Astrocyte (in vitro differentiated cells and primary cell): ENCODE data around the gene OLFML2B. TPM values are rescaled to one million over a fixed set of nuclear protein-coding genes. Genes with fewer than 3 reads are reported as not detected.

ENCODE experiments used
- DNase-seq: peaks from one replicate; pipeline ENCODE4 v3.0.0-alpha.2; 2010; ENCODE audit warnings: low read depth
- FAIRE-seq: peaks from 2 replicates; lab custom pipeline; 2011; peaks lifted over from hg19 to GRCh38; lab: Jason Lieb, UNC
- H2AFZ ChIP-seq: 2 replicates; pipeline ENCODE4 v1.6.0; 2012; ENCODE audit warnings: low read depth, low read length, inconsistent platforms
- H3K27ac ChIP-seq: 2 replicates; pipeline ENCODE4 v1.5.1; 2011; ENCODE audit warnings: low read depth, low read length, inconsistent platforms
- H3K27me3 ChIP-seq: 2 replicates; pipeline ENCODE4 v1.6.0; 2011; ENCODE audit warnings: low read length, inconsistent platforms; ENCODE audit not compliant: insufficient read depth
- H3K36me3 ChIP-seq: 2 replicates; pipeline ENCODE4 v1.5.1; 2011; ENCODE audit warnings: low read length, inconsistent platforms; ENCODE audit not compliant: insufficient read depth
- H3K4me1 ChIP-seq: 2 replicates; pipeline ENCODE4 v1.5.1; 2011; ENCODE audit warnings: low read length, inconsistent platforms; ENCODE audit not compliant: insufficient read depth
- H3K4me2 ChIP-seq: 2 replicates; pipeline ENCODE4 v1.6.0; 2012; ENCODE audit warnings: low read length, inconsistent platforms
- H3K4me3 ChIP-seq: 2 replicates; pipeline ENCODE4 v1.5.1; 2011; ENCODE audit warnings: low read depth, mild to moderate bottlenecking, low read length, inconsistent platforms; ENCODE audit not compliant: insufficient read depth
- H3K79me2 ChIP-seq: 2 replicates; pipeline ENCODE4 v1.6.0; 2012; ENCODE audit warnings: mild to moderate bottlenecking, low read length, inconsistent platforms; ENCODE audit not compliant: insufficient read depth
- H3K9ac ChIP-seq: 2 replicates; pipeline ENCODE4 v1.6.0; 2012; ENCODE audit warnings: mild to moderate bottlenecking, low read length, inconsistent platforms
- H3K9me3 ChIP-seq: 2 replicates; pipeline ENCODE4 v1.5.1; 2012; ENCODE audit warnings: low read depth, mild to moderate bottlenecking, low read length, inconsistent platforms; ENCODE audit not compliant: insufficient read depth
- H4K20me1 ChIP-seq: 2 replicates; pipeline ENCODE4 v1.6.0; 2012; ENCODE audit warnings: low read length, inconsistent platforms; ENCODE audit not compliant: insufficient read depth
- H3K27ac Mint-ChIP-seq: one replicate; pipeline ENCODE4 v1.8.0; 2021; ENCODE audit warnings: mild to moderate bottlenecking, mixed read lengths; ENCODE audit not compliant: unreplicated experiment
- H3K27me3 Mint-ChIP-seq: one replicate; pipeline ENCODE4 v1.8.0; 2021; ENCODE audit warnings: low read depth, mixed read lengths; ENCODE audit not compliant: unreplicated experiment
- H3K36me3 Mint-ChIP-seq: one replicate; pipeline ENCODE4 v1.8.0; 2021; ENCODE audit warnings: low read depth, mixed read lengths; ENCODE audit not compliant: unreplicated experiment
- H3K4me1 Mint-ChIP-seq: one replicate; pipeline ENCODE4 v1.8.0; 2021; ENCODE audit warnings: low read depth, mixed read lengths; ENCODE audit not compliant: unreplicated experiment
- H3K4me3 Mint-ChIP-seq: one replicate; pipeline ENCODE4 v1.8.0; 2021; ENCODE audit warnings: mild to moderate bottlenecking, moderate library complexity, mixed read lengths; ENCODE audit not compliant: unreplicated experiment
- H3K9me3 Mint-ChIP-seq: one replicate; pipeline ENCODE4 v1.8.0; 2021; ENCODE audit warnings: mild to moderate bottlenecking, mixed read lengths; ENCODE audit not compliant: unreplicated experiment
- CTCF ChIP-seq: IDR thresholded peaks from 2 replicates; pipeline ENCODE4 v1.5.1; 2011; ENCODE audit warnings: low read depth, mild to moderate bottlenecking, inconsistent platforms, low read length, moderate library complexity; ENCODE audit not compliant: insufficient read depth
- EZH2 ChIP-seq: IDR thresholded peaks from 2 replicates; pipeline ENCODE4 v1.6.1; 2012; ENCODE audit warnings: mild to moderate bottlenecking, low read length, inconsistent platforms; ENCODE audit not compliant: insufficient read depth
- total RNA-seq: library from RNA; stranded (reverse); gene quantifications from 2 replicates; pipeline ENCODE4 v1.2.1, GENCODE V29; 2021

Gene OLFML2B
- total RNA-seq, 1 donor from 2014 or later: 14.7 TPM

- no peak overlapping the region for H3K4me2 ChIP-seq
- peaks cover 7% of the 10 kb centered on the region for H3K27me3 Mint-ChIP-seq
- peaks cover 5% of the 10 kb centered on the region for H3K4me1 Mint-ChIP-seq
- no peak for FAIRE-seq
- H3K27ac ChIP-seq: no peak overlapping the region
- H3K79me2 ChIP-seq: no peaks in the 10 kb centered on the region
- TF ChIP-seq CTCF (no peak), EZH2 (no peak)
- peaks cover 59% of the 10 kb centered on the region for H3K36me3 Mint-ChIP-seq
- H3K4me3 Mint-ChIP-seq: no peak overlapping the region
- H3K4me3 ChIP-seq: no peak overlapping the region
- no peaks in the 10 kb centered on the region for H3K36me3 ChIP-seq
- H3K9me3 Mint-ChIP-seq: peaks cover 39% of the 10 kb centered on the region
- no peaks in the 10 kb centered on the region for H4K20me1 ChIP-seq
- peaks cover 11% of the 10 kb centered on the region for H3K9me3 ChIP-seq
- H3K27ac Mint-ChIP-seq: no peak overlapping the region
- no peak for DNase-seq
- H3K9ac ChIP-seq: no peak overlapping the region
- H2AFZ ChIP-seq: no peak overlapping the region
- no peaks in the 10 kb centered on the region for H3K27me3 ChIP-seq
- H3K4me1 ChIP-seq: no peaks in the 10 kb centered on the region
Observed at GRCh38 chr1:161989108-161989507, 34.6 kb downstream of the OLFML2B start.

- peaks cover 35% of the 10 kb centered on the region for H3K9me3 Mint-ChIP-seq
- no peaks in the 10 kb centered on the region for H3K79me2 ChIP-seq
- DNase-seq (no peak), FAIRE-seq (no peak)
- no peak overlapping the region for H3K27ac Mint-ChIP-seq
- no peaks in the 10 kb centered on the region for H3K4me1 ChIP-seq
- no peak overlapping the region for H3K9ac ChIP-seq
- H3K27ac ChIP-seq: no peak overlapping the region
- H3K4me1 Mint-ChIP-seq: peaks cover 5% of the 10 kb centered on the region
- H3K36me3 Mint-ChIP-seq: peaks cover 58% of the 10 kb centered on the region
- TF ChIP-seq CTCF (no peak), EZH2 (no peak)
- no peak overlapping the region for H3K4me3 ChIP-seq
- no peaks in the 10 kb centered on the region for H3K36me3 ChIP-seq
- peaks cover 7% of the 10 kb centered on the region for H3K27me3 Mint-ChIP-seq
- no peaks in the 10 kb centered on the region for H4K20me1 ChIP-seq
- H3K9me3 ChIP-seq: peaks cover 11% of the 10 kb centered on the region
- H3K4me2 ChIP-seq: no peak overlapping the region
- H3K27me3 ChIP-seq: no peaks in the 10 kb centered on the region
- no peak overlapping the region for H2AFZ ChIP-seq
- no peak overlapping the region for H3K4me3 Mint-ChIP-seq
Observed at GRCh38 chr1:161988413-161988812, 35.3 kb downstream of the OLFML2B start.

DNA sequence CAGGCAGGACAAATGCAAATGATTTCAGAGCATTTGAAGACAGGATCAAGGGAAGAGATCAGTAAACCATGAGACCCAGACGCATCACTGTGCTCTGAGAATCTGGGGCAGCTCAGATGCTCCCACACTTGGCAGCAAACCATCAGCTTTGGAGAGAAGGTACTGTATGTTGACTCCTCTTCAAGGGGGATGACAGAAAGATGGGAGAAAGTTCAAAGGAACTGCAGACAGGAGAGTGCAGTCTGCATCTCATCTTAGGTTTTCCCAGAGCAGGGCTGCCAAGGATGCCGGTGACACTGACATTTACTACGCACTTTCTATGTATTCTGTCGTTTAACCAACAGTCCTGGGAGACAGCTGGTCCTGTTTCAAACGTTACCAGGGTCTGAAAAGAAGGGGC, 35.8 kb downstream of the OLFML2B start:
- no peak for FAIRE-seq

More for the DNA sequence above, 35.8 kb downstream of the OLFML2B start:
- H3K27ac Mint-ChIP-seq: no peak overlapping the region
- peaks cover 7% of the 10 kb centered on the region for H3K27me3 Mint-ChIP-seq
- H3K36me3 Mint-ChIP-seq: peaks cover 57% of the 10 kb centered on the region
- peaks cover 5% of the 10 kb centered on the region for H3K4me1 Mint-ChIP-seq
- no peak overlapping the region for H3K9ac ChIP-seq
- H2AFZ ChIP-seq: no peak overlapping the region
- H3K27me3 ChIP-seq: no peaks in the 10 kb centered on the region
- no peak for DNase-seq
- no peak overlapping the region for H3K4me3 Mint-ChIP-seq
- peaks cover 31% of the 10 kb centered on the region for H3K9me3 Mint-ChIP-seq
- H3K27ac ChIP-seq: no peak overlapping the region
- H3K79me2 ChIP-seq: no peaks in the 10 kb centered on the region
- no peaks in the 10 kb centered on the region for H3K36me3 ChIP-seq
- H3K9me3 ChIP-seq: peaks cover 11% of the 10 kb centered on the region
- TF ChIP-seq EZH2 (no peak), CTCF (no peak)
- no peak overlapping the region for H3K4me2 ChIP-seq
- H3K4me3 ChIP-seq: no peak overlapping the region
- no peaks in the 10 kb centered on the region for H3K4me1 ChIP-seq
- H4K20me1 ChIP-seq: no peaks in the 10 kb centered on the region
